GM18502 (cell line): ENCODE measurements around the gene GPRC5D.

ENCODE experiments used
- ATAC-seq: cut with Tn5 transposase; IDR thresholded peaks from one replicate; pipeline ENCODE4 v1.9.1; 2021; ENCODE audit warnings: mild to moderate bottlenecking; ENCODE audit not compliant: unreplicated experiment, poor library complexity

GPRC5D gene

GRCh38 chr12:12982331-12982730 lies 30.4 kb upstream of the GPRC5D start:
- ATAC-seq: no peak

GRCh38 chr12:12979731-12980259 lies 27.8 kb upstream of the GPRC5D start:
- no peak for ATAC-seq

GRCh38 chr12:12979126-12979525 lies 27.2 kb upstream of the GPRC5D start:
- no peak for ATAC-seq

- no peak for ATAC-seq
Measured at GRCh38 chr12:12977231-12977630, 25.3 kb upstream of the GPRC5D start.

GRCh38 chr12:12976366-12976765 lies 24.4 kb upstream of the GPRC5D start:
- ATAC-seq: no peak

- no peak for ATAC-seq
Measured at GRCh38 chr12:12975322-12976077, 23.5 kb upstream of the GPRC5D start.

- no peak for ATAC-seq
Measured at GRCh38 chr12:12974211-12974610, 22.2 kb upstream of the GPRC5D start.

- no peak for ATAC-seq
Measured at GRCh38 chr12:12973019-12973418, 21.0 kb upstream of the GPRC5D start.

GRCh38 chr12:12965836-12966235 lies 13.9 kb upstream of the GPRC5D start:
- no peak for ATAC-seq

GRCh38 chr12:12964255-12964654 lies 12.3 kb upstream of the GPRC5D start:
- ATAC-seq: no peak

GRCh38 chr12:12960639-12961209 lies 8.8 kb upstream of the GPRC5D start:
- no peak for ATAC-seq

- ATAC-seq: no peak
Measured at GRCh38 chr12:12958886-12959285, 6.9 kb upstream of the GPRC5D start.

- no peak for ATAC-seq
Measured at GRCh38 chr12:12954878-12955625, 3.1 kb upstream of the GPRC5D start.

GRCh38 chr12:12954356-12954755 lies 2.4 kb upstream of the GPRC5D start:
- ATAC-seq: no peak

GRCh38 chr12:12951504-12951903 lies 466 bp downstream of the GPRC5D start:
- no peak for ATAC-seq

- no peak for ATAC-seq
Measured at GRCh38 chr12:12947902-12948301, 4.1 kb downstream of the GPRC5D start.

GRCh38 chr12:12946686-12947355 lies 5.1 kb downstream of the GPRC5D start:
- no peak for ATAC-seq

- ATAC-seq: no peak
Measured at GRCh38 chr12:12945591-12945990, 6.4 kb downstream of the GPRC5D start.

- no peak for ATAC-seq
Measured at GRCh38 chr12:12943586-12944260, 8.2 kb downstream of the GPRC5D start.
